Inflammatory macrophage treated with lipopolysaccharide for 1 hour (primary cell): Measurements from ENCODE around the gene CD47.

Source experiments
- DNase-seq, 2 donors: peaks; one replicate each; pipeline ENCODE4 v3.0.0-alpha.2; 2020 to 2022

CD47 gene

GRCh38 chr3:108011616-108012015 lies 79.2 kb downstream of the CD47 start:
- DNase-seq: no peak

- DNase-seq: peak; percentile 82 to 92
Measured at GRCh38 chr3:108008931-108009639, 81.7 kb downstream of the CD47 start.

GRCh38 chr3:108008106-108008505 lies 82.7 kb downstream of the CD47 start:
- DNase-seq: no peak

GRCh38 chr3:108006881-108007331 lies 83.9 kb downstream of the CD47 start:
- peak; percentile 68 to 81 for DNase-seq

GRCh38 chr3:108006077-108006771 lies 84.6 kb downstream of the CD47 start:
- DNase-seq: no peak

- DNase-seq: peak; percentile 75 to 87
Measured at GRCh38 chr3:108004647-108005046, 86.2 kb downstream of the CD47 start.

- peak; percentile 71 to 91 for DNase-seq
Measured at GRCh38 chr3:108001457-108001856, 89.4 kb downstream of the CD47 start.

- no peak for DNase-seq
Measured at GRCh38 chr3:107999215-107999775, 91.5 kb downstream of the CD47 start.

GRCh38 chr3:107997671-107998070 lies 93.2 kb downstream of the CD47 start:
- DNase-seq: no peak

- DNase-seq: no peak
Measured at GRCh38 chr3:107995823-107996222, 95.0 kb downstream of the CD47 start.

GRCh38 chr3:107994956-107995715 lies 95.7 kb downstream of the CD47 start:
- DNase-seq: no peak

GRCh38 chr3:107994181-107994580 lies 96.7 kb downstream of the CD47 start:
- no peak for DNase-seq

- no peak for DNase-seq
Measured at GRCh38 chr3:107993771-107994170, 97.1 kb downstream of the CD47 start.
